Measurements from ENCODE around the gene PARS2.

GRCh38 chr1:54796902-54797301, 32.6 kb upstream of the PARS2 start:
- TF ChIP-seq MAFK (IDR thresholded peaks at IDR 0.05; ENCODE audit: low read depth, low read length) = no peak
- no peak for TF ChIP-seq CTCF (conservative IDR thresholded peaks at IDR 0.05; ENCODE audit: low read depth, low read length)
- no peak for TF ChIP-seq POLR2A (IDR thresholded peaks at IDR 0.05; ENCODE audit: low read depth, low read length)
- no peak for TF ChIP-seq MXI1 (IDR thresholded peaks at IDR 0.05; ENCODE audit: borderline replicate concordance, low read depth, low read length)
- TF ChIP-seq CHD1 (IDR thresholded peaks at IDR 0.05; ENCODE audit: low read depth, low read length) = no peak
- no peak for TF ChIP-seq USF2 (IDR thresholded peaks at IDR 0.05; ENCODE audit: low read depth, low read length)
- no peak for TF ChIP-seq RFX5 (IDR thresholded peaks at IDR 0.05; ENCODE audit: low read depth, low read length)
- no peak for TF ChIP-seq MAZ (IDR thresholded peaks at IDR 0.05; ENCODE audit: borderline replicate concordance, low read depth, low read length)
- TF ChIP-seq SMC3 (IDR thresholded peaks at IDR 0.05; ENCODE audit: low read depth, low read length) = no peak
- TF ChIP-seq FOS (IDR thresholded peaks at IDR 0.05; ENCODE audit: low read depth, low read length) = no peak
- no peak for TF ChIP-seq CEBPB (IDR thresholded peaks at IDR 0.05; ENCODE audit: low read depth, low read length)
